ACC112 (cell line): ENCODE measurements around the gene MRPL43.
A peak's percentile ranks its signal among the peaks of the same experiment; 100 is the strongest.

Experiments
- H2AFZ ChIP-seq: fragments of 200-600 bp; sonication (generic); one replicate; pipeline ENCODE4 v1.6.0; 2017; ENCODE audit warnings: antibody characterized with exemption, low read length; ENCODE audit not compliant: unreplicated experiment
- H3K27ac ChIP-seq: fragments of 200-600 bp; sonication (generic); 2 replicates; pipeline ENCODE4 v1.5.1; 2014; ENCODE audit warnings: low read depth, mild to moderate bottlenecking, antibody characterized with exemption, low read length, moderate library complexity
- H3K27me3 ChIP-seq: fragments of 200-600 bp; sonication (generic); 2 replicates; pipeline ENCODE4 v1.6.1; 2014; ENCODE audit warnings: mild to moderate bottlenecking, antibody characterized with exemption, low read length, moderate library complexity, mixed read lengths; ENCODE audit not compliant: insufficient read depth
- H3K36me3 ChIP-seq: fragments of 200-600 bp; sonication (generic); 2 replicates; pipeline ENCODE4 v1.6.1; 2016; ENCODE audit warnings: mild to moderate bottlenecking, antibody characterized with exemption, low read length, moderate library complexity, mixed read lengths; ENCODE audit not compliant: insufficient read depth
- H3K4me1 ChIP-seq: fragments of 200-600 bp; sonication (generic); one replicate; pipeline ENCODE4 v1.6.1; 2016; ENCODE audit warnings: low read length, mixed read lengths; ENCODE audit not compliant: insufficient read depth, unreplicated experiment, control insufficient read depth
- H3K4me3 ChIP-seq: fragments of 200-600 bp; sonication (generic); 2 replicates; pipeline ENCODE4 v1.5.1; 2014; ENCODE audit warnings: mild to moderate bottlenecking, low read depth, low read length
- H3K79me2 ChIP-seq: fragments of 200-600 bp; sonication (generic); one replicate; pipeline ENCODE4 v1.6.0; 2016; ENCODE audit warnings: low read length; ENCODE audit not compliant: control insufficient read depth, unreplicated experiment, insufficient read depth

Gene MRPL43

DNA sequence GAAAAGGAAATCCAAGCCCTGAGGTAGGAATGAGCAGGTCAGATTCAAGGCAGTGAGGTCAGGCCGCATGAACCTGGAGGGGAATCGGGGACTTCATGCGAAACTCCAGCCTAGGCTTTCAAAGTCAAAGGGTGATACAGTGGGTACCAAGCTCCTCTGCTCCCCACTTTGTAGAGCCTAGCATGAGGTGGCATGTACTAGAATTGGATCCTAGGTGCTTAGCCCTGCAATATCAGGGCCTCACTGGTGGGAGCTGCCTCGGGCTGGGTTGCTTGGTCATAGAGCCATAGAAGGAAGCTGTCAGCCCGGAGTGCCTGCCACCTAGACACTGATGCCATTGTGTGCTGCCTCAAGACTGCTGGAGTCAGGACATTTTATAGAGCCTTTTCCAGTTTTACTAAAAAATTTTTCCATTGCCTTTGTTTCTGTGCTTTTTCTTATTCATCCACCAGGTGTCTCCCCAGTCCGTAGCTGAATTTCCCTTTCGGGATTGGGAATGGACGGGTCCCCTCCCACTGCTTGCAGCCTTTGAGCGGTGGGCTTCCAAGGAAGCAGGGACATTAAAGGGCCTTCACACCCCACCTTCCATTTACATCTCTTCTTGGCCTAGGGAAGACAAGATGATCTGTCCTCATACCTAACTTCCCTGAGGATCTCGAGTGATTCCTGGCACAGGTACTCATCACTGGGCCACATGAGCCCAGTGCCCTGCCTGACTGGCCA is 6.8 kb upstream of the MRPL43 start:
- peaks cover 11% of the 10 kb centered on the region for H3K79me2 ChIP-seq
- no peak overlapping the region for H2AFZ ChIP-seq
- no peak overlapping the region for H3K4me3 ChIP-seq
- no peak overlapping the region for H3K27ac ChIP-seq
- H3K27me3 ChIP-seq: no peaks in the 10 kb centered on the region
- peaks cover 10% of the 10 kb centered on the region; the same call in 1 of the 2 replicates for H3K36me3 ChIP-seq
- H3K4me1 ChIP-seq: peaks cover 12% of the 10 kb centered on the region

DNA sequence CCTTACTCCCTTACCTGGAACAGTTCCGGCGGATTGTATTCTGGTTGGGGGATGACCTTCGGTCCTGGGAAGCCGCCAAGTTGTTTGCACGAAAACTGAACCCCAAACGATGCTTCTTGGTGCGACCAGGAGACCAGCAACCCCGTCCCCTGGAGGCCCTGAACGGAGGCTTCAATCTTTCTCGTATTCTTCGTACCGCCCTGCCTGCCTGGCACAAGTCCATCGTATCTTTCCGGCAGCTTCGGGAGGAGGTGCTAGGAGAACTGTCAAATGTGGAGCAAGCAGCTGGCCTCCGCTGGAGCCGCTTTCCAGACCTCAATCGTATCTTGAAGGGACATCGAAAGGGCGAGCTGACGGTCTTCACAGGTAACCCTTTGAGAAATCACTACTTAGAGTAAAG is 1.8 kb upstream of the MRPL43 start:
- H3K27ac ChIP-seq: no peak overlapping the region
- peaks cover 19% of the 10 kb centered on the region for H3K4me1 ChIP-seq
- no peak overlapping the region for H2AFZ ChIP-seq
- H3K4me3 ChIP-seq: peak overlapping the region; percentile 92; the same call in 1 of the 2 replicates
- H3K79me2 ChIP-seq: peaks cover 41% of the 10 kb centered on the region
- no peaks in the 10 kb centered on the region for H3K27me3 ChIP-seq
- peaks cover 10% of the 10 kb centered on the region; the same call in 1 of the 2 replicates for H3K36me3 ChIP-seq

DNA sequence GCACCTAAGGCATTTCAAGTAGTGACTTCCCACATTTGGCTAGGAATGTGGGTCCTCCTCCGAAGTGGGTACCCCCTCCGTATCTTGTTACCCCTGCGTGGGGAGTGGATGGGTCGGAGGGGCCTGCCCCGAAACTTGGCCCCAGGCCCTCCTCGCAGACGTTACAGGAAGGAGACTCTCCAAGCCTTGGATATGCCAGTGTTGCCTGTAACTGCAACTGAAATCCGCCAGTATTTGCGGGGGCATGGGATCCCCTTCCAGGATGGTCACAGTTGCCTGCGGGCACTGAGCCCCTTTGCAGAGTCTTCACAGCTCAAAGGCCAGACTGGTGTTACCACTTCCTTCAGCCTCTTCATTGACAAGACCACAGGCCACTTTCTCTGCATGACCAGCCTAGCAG is 869 bp upstream of the MRPL43 start:
- peaks cover 41% of the 10 kb centered on the region for H3K79me2 ChIP-seq
- no peaks in the 10 kb centered on the region for H3K27me3 ChIP-seq
- H3K27ac ChIP-seq: no peak overlapping the region
- H3K4me1 ChIP-seq: peaks cover 19% of the 10 kb centered on the region
- peaks cover 10% of the 10 kb centered on the region; the same call in 1 of the 2 replicates for H3K36me3 ChIP-seq
- H3K4me3 ChIP-seq: peak overlapping the region; percentile 92
- no peak overlapping the region for H2AFZ ChIP-seq

DNA sequence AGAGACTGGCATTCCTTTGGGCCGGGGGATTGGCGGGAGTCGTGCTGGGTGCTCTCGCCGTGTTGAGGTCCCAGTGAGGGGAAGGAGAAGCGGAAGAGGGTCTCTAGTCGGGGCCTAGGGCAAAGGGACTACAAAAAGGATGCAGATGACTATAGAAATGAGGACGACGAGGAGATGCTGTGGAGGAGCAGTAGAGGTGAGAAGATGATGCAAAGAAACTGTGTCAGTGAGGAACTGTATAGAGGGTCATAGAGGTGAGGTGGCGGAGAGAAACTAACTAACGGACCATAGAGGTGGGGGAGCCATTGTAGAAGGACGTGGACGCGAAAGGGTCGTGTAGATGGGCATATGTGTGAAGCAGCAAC is 370 bp upstream of the MRPL43 start:
- Histone ChIP-seq H3K27ac (no peak overlapping the region), H3K79me2 (peaks cover 41% of the 10 kb centered on the region), H3K4me1 (peaks cover 19% of the 10 kb centered on the region), H3K4me3 (peak overlapping the region; percentile 92), H3K27me3 (no peaks in the 10 kb centered on the region), H2AFZ (peak overlapping the region; percentile 61), H3K36me3 (peaks cover 10% of the 10 kb centered on the region; the same call in 1 of the 2 replicates)

DNA sequence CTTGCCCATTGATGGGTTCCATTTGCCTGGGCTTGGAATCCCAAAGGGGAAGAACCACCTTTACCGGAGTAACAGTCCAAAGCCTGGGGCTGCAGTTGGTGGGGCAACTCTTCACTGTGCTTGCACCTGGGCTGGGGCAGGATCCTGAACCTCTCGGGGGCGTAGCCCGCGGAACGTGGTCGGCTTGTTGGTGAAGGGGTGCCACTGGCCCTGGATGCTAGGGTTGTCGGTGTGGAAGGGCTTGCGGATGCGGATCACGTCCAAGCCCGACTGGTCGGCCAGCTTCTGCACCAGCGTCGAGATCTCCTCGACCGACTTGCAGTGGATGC is 710 bp downstream of the MRPL43 start:
- Histone ChIP-seq H3K27ac (no peak overlapping the region), H3K27me3 (no peaks in the 10 kb centered on the region), H2AFZ (peak overlapping the region; percentile 77), H3K36me3 (peaks cover 10% of the 10 kb centered on the region; the same call in 1 of the 2 replicates), H3K4me1 (peaks cover 19% of the 10 kb centered on the region), H3K79me2 (peaks cover 41% of the 10 kb centered on the region), H3K4me3 (peak overlapping the region; percentile 92)

DNA sequence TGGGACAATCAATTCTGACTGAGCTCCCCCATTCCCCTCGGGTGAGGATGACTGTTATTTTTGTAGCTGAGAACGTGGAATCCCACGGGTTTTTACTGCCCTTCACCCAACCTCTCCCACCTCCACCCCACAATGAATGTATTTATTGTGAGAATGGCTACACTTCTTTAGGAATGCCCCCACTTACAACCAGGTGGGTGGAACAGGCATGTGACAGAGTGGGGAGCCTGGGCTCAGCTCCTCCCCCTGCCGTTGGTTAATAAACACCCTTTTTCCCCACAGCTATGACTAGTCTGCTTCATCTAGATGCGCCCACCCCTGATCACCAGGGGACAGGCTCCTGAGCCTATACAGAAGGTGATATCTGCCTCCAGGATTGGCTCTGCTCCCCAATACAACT is 2.0 kb downstream of the MRPL43 start:
- no peak overlapping the region for H3K27ac ChIP-seq
- no peak overlapping the region for H3K4me3 ChIP-seq
- H3K4me1 ChIP-seq: peaks cover 19% of the 10 kb centered on the region
- H3K27me3 ChIP-seq: no peaks in the 10 kb centered on the region
- no peak overlapping the region for H2AFZ ChIP-seq
- H3K36me3 ChIP-seq: no peaks in the 10 kb centered on the region; the same call in 1 of the 2 replicates
- peaks cover 38% of the 10 kb centered on the region for H3K79me2 ChIP-seq

DNA sequence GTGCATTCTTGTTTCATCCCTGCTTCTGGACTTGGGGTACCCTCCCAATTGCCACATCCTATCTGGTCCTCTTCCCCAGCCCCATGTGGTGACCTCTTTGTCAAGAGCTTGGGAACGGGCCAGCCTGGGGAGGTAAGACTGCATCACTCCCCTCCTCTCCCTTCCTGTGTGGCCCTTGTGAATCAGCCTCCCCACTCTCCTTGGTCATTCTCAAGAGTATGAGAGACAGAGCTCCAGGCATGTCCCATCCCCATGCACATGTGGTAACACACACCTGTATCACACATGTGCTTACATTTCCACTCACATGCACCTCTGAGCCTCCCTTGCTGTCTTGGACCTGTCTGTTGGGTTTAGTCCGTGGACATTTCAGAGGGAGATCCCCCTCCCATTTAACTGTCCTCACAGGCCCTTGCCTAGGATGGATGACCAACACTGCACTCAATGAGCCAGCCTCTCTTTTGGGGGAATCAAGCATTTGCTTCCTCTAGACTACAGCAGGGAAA is 2.6 kb downstream of the MRPL43 start:
- peaks cover 19% of the 10 kb centered on the region for H3K4me1 ChIP-seq
- H2AFZ ChIP-seq: no peak overlapping the region
- peaks cover 34% of the 10 kb centered on the region for H3K79me2 ChIP-seq
- H3K4me3 ChIP-seq: no peak overlapping the region
- H3K36me3 ChIP-seq: no peaks in the 10 kb centered on the region; the same call in 1 of the 2 replicates
- H3K27ac ChIP-seq: no peak overlapping the region
- no peaks in the 10 kb centered on the region for H3K27me3 ChIP-seq

DNA sequence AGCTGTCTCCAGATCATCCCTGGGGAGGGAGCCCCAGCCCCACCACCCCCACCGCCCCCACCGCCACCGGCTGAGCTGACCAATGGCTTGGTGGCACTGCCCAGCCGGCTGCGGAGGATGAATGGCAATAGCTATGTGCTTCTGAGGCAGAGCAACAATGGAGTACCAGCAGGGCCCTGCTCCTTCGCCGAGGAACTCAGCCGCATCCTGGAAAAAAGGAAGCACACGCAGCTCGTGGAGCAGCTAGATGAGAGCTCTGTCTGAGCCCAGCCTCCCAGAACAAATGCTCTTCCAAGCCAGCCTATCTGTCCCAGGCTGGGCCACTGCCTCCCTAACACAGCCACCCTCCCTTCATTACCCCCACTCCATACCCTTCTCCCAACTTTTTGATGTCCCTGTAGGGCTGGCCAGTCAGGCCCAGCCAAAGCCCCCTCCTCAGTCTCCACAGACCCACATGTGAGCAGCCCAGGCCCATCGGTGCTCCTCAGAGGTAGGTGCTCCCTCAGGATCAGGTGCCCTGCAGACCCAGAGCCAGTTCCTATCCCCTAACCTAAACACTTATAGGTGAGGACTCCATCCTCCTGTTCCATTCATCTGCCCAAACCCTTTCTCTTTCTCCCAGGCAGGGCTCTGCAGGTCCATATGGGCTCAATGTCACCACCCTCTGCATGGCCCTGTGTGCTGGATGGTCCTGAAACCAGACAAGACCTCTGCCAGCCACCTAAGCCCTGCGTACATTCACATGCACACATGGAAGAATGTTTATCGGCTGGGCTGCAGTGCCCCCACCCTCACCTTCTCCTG is 3.2 kb downstream of the MRPL43 start:
- Histone ChIP-seq H3K4me3 (no peak overlapping the region), H3K36me3 (no peaks in the 10 kb centered on the region; the same call in 1 of the 2 replicates), H3K79me2 (peaks cover 29% of the 10 kb centered on the region)

DNA sequence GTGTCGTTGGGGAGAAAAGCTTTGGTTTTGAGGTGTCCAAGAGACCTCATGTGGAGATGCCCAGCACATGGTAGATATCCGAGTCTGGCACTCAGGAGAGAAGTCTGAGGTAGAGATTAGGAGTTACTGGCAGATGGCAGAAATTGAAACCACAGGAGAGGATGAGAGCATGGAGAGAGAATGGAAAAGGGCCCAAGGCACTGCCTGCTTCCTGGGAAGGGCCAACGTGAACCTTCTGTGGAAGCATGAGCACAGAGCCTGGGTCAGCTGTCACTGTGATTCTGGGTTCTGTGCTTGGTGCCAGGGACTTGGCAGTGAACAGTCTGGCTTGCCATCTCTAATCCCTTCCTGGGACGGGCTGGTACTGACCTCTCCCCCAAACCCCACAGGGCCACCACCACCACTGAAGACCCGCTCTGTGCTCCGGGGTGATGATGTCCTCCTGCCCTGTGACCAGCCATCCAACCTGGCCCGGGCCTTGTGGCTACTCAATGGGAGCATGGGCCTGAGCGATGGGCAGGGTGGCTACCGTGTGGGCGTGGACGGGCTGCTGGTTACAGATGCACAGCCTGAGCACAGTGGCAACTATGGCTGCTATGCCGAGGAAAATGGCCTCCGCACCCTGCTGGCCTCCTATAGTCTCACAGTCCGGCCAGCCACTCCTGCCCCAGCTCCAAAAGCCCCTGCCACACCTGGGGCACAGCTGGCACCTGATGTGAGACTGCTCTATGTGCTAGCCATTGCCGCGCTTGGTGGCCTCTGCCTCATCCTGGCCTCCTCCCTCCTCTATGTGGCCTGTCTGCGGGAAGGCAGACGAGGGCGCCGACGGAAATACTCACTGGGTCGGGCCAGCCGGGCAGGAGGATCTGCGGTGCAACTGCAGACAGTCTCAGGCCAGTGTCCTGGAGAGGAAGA is 4.1 kb downstream of the MRPL43 start:
- Histone ChIP-seq H3K27ac (no peak overlapping the region), H2AFZ (no peak overlapping the region)

More for the DNA sequence above, 3.2 kb downstream of the MRPL43 start:
- no peak overlapping the region for H2AFZ ChIP-seq
- peaks cover 19% of the 10 kb centered on the region for H3K4me1 ChIP-seq
- no peaks in the 10 kb centered on the region for H3K27me3 ChIP-seq
- no peak overlapping the region for H3K27ac ChIP-seq

DNA sequence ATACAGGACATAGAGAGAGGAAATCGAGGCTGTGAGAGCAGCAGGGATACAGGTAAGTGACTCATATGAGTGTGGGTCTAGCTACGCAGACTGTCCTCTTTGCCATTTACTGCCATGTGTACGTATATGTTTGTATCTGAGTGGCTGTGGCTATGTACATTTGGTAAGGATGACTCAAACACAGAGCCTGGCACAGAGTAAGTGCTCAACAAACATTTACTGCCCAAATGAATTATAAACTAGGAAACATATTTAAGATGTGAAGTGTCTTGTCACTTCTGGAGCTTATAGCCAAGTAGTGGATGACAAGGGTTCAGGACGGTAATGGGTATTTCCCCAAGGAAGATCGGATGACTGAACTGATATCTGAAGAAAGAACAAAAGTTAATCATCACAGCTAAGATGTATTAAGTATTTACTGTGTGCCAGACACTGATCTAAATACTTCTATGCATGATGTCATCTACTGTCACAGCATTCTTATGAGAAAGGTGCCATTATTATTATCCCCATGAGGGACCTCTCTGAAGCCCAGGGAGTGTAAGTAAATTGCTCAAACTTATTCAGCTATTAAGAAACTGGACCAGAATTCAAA is 6.0 kb downstream of the MRPL43 start:
- H2AFZ ChIP-seq: no peak overlapping the region
- peaks cover 6% of the 10 kb centered on the region for H3K79me2 ChIP-seq
- no peaks in the 10 kb centered on the region for H3K27me3 ChIP-seq
- H3K4me1 ChIP-seq: peaks cover 4% of the 10 kb centered on the region
- no peak overlapping the region for H3K27ac ChIP-seq
- no peaks in the 10 kb centered on the region for H3K36me3 ChIP-seq
- no peak overlapping the region for H3K4me3 ChIP-seq

More for the DNA sequence above, 4.1 kb downstream of the MRPL43 start:
- peaks cover 11% of the 10 kb centered on the region for H3K4me1 ChIP-seq
- no peaks in the 10 kb centered on the region for H3K27me3 ChIP-seq
- H3K36me3 ChIP-seq: no peaks in the 10 kb centered on the region
- peaks cover 20% of the 10 kb centered on the region for H3K79me2 ChIP-seq
- H3K4me3 ChIP-seq: no peak overlapping the region
